ENCODE data around the gene WDR53. TPM values are rescaled to one million over a fixed set of nuclear protein-coding genes. Genes with fewer than 3 reads are reported as not detected.
"Not testable (repeated sequence)": the region's sequence is repeated elsewhere in the genome, so short reads cannot be mapped to it uniquely, and the experiment has no call there.

The WDR53 gene
- total RNA-seq, 1 donor, result 6.9 TPM

- DNase-seq (ENCODE audit: low read depth), result no peak
- no peak for TF ChIP-seq CTCF (IDR thresholded peaks at IDR 0.05; ENCODE audit: insufficient read depth, low read depth, low read length)
- H3K4me3 ChIP-seq (ENCODE audit: low read depth, low read length), result no peak overlapping the region
Measured at GRCh38 chr3:196558476-196558875, 9.9 kb downstream of the WDR53 start.

GRCh38 chr3:196557236-196557635 is 11.1 kb downstream of the WDR53 start:
- DNase-seq (ENCODE audit: low read depth), result no peak
- TF ChIP-seq CTCF (IDR thresholded peaks at IDR 0.05; ENCODE audit: insufficient read depth, low read depth, low read length), result no peak

GRCh38 chr3:196555295-196555694 is 13.1 kb downstream of the WDR53 start:
- no peak overlapping the region for H3K4me3 ChIP-seq (ENCODE audit: low read depth, low read length)
- TF ChIP-seq CTCF (IDR thresholded peaks at IDR 0.05; ENCODE audit: insufficient read depth, low read depth, low read length), result no peak
- no peak for DNase-seq (ENCODE audit: low read depth)

More at GRCh38 chr3:196557236-196557635, 11.1 kb downstream of the WDR53 start:
- H3K4me3 ChIP-seq (ENCODE audit: low read depth, low read length), result no peak overlapping the region

GRCh38 chr3:196554205-196554604 is 14.1 kb downstream of the WDR53 start:
- H3K4me3 ChIP-seq (ENCODE audit: low read depth, low read length), result no peak overlapping the region
- no peak for DNase-seq (ENCODE audit: low read depth)
- TF ChIP-seq CTCF (IDR thresholded peaks at IDR 0.05; ENCODE audit: insufficient read depth, low read depth, low read length), result no peak

- no peak for DNase-seq (ENCODE audit: low read depth)
- no peak overlapping the region for H3K4me3 ChIP-seq (ENCODE audit: low read depth, low read length)
- no peak for TF ChIP-seq CTCF (IDR thresholded peaks at IDR 0.05; ENCODE audit: insufficient read depth, low read depth, low read length)
Measured at GRCh38 chr3:196553551-196553950, 14.8 kb downstream of the WDR53 start.

DNA sequence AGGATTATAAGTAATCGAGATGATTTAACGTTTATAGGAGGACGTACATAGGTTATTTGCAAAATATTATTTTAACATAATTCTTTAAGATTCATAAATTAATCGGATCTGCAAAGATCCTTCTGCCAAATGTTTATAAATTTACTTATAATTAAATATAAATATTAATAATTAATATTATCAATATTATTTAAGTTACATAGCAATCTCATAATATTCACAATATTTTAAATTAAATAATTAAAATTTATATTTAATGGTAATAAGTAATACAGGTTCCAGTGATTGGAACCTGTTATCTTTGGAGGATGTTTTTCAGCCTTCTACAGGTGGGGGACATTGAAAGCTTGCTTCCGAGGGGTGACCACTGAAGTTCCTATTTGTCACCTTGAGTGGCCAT is 16.1 kb downstream of the WDR53 start:
- no peak for DNase-seq (ENCODE audit: low read depth)
- no peak for TF ChIP-seq CTCF (IDR thresholded peaks at IDR 0.05; ENCODE audit: insufficient read depth, low read depth, low read length)
- H3K4me3 ChIP-seq (ENCODE audit: low read depth, low read length), result no peak overlapping the region

- DNase-seq (ENCODE audit: low read depth); H3K4me3 ChIP-seq (ENCODE audit: low read depth, low read length): not testable (repeated sequence)
Measured at GRCh38 chr3:196550172-196550571, 18.2 kb downstream of the WDR53 start.

GRCh38 chr3:196549312-196549711 is 19.0 kb downstream of the WDR53 start:
- H3K4me3 ChIP-seq (ENCODE audit: low read depth, low read length), result not testable (repeated sequence)

More at GRCh38 chr3:196549312-196549711, 19.0 kb downstream of the WDR53 start:
- DNase-seq (ENCODE audit: low read depth), result not testable (repeated sequence)

Measured in fibroblast of villous mesenchyme (primary cell).